GM19240 (cell line): ENCODE results near the gene MKI67.

ENCODE experiments used
- DNase-seq: peaks from one replicate; pipeline ENCODE4 v3.0.0; 2011; ENCODE audit warnings: low spot score; ENCODE audit not compliant: insufficient read length

MKI67 gene

GRCh38 chr10:128084364-128084763 lies 41.9 kb downstream of the MKI67 start:
- DNase-seq, result no peak

DNA sequence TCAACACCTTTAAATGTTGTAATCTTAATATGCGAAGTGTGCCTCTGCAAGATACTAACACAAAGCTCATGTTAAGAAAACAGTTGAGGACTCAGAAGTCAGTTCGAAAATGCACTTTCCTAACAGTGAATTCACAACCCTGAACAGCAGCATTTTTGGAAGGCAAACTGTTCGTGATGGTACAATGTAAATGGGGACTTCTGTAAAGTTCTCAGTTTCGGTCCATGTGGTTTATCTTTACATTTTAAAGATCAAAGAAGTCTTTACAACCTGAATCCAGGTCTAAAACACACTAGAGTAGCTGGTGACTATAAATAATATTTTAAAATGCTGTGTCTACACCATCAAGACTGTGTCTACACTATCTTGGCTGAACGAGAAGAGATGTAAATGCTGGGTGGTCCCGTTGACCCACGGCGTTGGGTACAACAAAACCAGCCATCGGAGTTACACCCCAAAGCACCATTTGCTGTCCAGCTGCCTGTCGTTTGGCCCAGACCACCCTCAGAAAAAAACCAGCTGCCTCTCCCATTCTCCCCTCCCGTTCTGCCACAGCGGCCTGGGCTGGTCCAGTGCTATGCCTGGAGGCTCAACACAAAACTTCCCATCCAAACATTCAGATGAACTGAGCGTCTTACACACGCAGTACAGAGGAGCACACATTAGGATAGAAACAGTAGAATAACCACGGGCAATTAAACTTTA lies 42.9 kb downstream of the MKI67 start:
- DNase-seq, result no peak

- no peak for DNase-seq
These were observed 44.5 kb downstream of the MKI67 start for GRCh38 chr10:128081720-128082119.

DNA sequence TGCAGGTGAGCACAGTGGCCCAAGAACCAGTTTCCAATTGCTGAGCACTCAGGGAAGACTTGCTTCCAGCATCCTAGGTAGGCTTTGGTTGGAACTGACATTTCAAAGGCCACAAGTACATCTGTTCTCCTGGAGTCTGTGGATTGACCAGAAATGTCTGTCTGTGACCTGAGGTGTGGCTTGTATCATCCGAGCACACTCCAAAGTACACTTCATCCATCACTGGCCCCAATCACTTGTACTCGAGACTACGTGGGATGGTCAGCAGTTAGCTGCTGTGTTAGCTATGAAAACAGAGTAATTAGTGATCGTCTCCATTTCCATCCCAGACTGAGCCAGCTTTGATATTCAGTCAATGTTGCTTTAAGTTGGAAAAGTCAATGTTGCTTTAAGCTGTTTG lies 45.0 kb downstream of the MKI67 start:
- DNase-seq, result no peak

DNA sequence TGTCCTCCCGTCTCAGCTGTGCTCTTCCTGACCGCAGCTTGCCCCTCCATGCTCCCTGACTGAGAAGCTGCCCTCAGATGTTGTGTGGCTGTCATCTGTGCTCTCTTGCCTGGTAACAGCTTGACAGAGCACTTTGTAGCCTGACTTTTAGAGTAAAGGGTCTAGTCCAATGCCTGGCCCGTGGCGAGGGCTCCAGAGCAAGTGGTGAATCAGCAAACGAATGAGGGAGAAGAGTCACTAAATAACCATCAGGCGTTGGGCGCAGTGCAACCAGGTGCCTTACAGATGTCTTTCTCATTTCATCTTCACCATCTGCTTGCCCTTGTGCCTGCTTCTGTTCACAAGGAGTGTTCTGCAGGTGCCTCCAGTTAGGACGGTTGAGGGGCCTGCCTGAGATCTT lies 45.6 kb downstream of the MKI67 start:
- no peak for DNase-seq

DNA sequence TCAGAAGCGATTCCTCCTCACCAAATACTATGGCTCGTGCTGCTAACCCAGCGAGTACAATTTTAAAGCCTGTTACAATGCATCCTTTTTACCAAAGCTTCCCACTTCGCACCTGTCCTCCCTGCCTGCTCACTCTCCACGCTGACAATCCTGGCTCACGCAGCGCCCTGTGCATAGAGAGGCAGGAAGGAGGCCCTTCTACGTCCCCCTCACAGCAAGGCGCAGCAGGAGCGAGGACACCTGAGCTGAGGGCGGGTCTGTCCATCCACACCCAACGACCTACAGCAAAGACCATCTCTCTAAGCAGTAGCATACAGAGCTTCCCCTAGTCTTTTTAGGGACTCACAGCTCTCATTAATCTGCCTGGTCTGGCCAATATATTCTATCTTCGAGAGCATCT lies 46.0 kb downstream of the MKI67 start:
- no peak for DNase-seq

DNA sequence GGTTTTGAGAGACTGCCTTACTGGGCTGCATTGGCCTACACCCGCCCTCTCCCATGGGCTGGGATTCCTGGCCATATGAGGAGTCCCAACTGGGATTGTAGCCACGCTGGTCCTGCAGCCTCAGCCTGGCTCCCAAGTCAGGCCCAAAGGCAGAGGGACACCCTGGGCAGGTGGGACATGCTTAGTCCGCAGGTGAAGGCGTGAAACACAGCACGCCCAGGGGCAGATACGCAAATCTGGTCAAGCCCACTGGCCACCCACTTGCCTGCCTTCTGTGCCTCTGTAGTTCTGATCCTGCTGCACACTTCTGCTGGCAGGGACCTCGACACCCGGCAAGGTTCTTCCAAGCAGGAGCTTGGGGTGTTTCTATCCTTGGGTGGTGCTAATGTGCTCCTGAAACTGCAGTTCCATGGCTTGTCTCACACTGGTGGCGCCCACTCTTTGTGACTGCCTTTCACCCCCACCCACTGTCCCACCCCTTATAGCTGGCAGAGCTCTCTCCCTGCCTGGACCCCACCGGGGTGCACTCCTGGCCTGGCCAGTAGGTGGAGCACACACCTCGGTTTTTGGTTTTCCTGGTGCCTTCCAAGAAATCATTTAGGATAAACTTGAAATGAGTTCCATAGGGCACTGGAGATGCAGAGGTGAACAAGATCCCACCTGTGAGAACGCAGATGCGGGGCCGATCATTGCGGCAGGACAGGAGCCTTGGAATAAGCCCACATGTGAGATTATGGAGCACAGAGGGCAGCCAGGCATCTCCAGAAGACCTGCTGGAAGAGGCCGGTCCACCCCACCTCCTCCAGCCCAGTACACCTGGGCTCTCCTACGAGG lies 47.9 kb downstream of the MKI67 start:
- peak; percentile 29 for DNase-seq

DNA sequence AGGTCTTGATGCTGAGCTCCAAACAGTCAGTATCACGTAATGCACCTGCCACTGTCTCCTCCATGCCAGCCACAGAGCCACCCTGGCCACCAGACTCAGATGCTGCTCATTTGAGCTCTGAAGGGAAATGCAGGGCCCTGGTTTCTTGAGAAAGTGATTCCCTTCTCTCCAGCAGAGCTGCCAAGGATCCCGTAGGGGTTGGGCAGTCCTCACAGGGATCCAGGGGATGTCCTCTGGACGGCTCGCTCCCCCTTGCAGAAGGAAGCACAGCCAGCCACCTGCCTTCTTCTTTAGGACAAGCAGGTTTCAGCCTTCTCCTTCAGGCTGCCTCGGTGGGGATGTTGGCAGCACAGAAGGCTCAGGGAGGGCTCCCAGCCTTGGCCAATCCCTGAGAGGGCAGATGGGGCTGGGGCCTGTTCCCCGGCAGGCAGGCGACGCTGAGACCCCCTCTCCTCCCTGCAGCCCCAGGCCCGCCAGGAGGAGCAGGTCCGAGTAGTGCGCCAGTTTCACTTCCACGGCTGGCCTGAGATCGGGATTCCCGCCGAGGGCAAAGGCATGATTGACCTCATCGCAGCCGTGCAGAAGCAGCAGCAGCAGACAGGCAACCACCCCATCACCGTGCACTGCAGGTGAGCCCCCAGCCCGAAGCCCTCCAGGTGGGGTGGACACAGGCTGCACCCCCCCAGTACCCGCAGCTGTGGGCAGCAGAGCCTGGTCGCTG lies 48.9 kb downstream of the MKI67 start:
- no peak for DNase-seq

DNA sequence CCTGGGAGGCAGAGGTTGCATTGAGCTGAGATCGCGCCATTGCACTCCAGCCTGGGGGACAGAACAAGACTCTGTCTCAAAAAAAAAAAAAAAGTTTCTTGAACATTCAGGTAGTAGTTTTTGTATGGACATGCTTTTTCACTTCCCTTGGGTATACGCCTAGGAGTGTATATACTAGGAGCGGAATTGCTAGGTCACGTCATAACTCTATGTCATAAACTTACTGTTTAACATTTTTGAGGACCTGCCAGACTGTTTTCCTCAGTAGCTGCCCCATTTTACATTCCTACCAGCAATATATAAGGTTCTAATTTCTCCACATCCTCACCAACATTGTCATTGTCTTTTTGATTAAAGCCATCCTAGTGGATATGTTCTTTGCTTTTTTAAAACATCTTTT lies 51.6 kb downstream of the MKI67 start:
- DNase-seq, result no peak

DNA sequence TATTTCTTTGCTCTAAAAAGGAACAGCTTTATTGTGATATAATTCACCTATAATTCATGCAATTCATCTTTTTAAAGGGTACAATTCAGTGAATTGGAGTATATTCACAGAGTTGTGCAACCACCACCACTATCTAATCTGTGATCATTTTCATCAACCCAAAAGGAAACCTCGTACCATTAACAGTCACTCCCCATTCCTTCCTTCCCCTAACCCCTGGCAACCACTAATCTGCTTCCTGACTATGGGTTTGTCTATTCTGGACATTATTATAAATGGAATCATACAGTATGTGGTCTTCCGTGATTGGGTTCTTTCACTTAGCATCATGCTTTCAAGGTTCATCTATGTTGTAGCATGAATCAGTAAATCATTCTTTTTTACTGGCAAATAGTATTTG lies 52.3 kb downstream of the MKI67 start:
- DNase-seq, result no peak

DNA sequence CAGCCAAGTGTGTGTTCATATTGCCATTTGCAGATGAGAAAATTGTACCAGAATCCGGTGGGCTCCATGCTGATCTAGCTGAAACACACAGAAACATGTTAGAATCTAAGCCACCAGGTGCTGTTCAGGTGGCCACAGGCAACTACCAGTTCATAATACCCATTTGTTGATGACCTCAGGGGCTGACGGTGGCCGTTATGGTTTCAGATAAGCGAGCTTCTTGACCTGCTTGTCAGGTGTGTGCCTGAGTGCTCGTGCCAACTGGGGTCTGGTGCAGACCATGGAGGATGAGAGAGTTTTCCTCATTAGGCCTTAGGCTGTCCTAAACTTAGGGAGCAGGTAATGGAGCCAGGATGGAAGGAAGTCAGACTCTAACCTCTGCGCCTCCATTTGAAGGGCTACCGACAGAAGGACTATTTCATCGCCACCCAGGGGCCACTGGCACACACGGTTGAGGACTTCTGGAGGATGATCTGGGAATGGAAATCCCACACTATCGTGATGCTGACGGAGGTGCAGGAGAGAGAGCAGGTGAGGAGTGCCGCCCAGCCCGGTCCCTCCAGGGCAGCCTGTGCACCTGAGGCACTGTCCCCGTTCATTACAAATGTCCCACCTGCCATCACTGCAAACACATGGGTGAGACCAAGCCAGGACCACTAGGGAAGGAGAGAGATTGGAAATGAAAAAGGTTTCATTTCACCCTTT lies 53.1 kb downstream of the MKI67 start:
- no peak for DNase-seq

GRCh38 chr10:128072046-128072445 lies 54.2 kb downstream of the MKI67 start:
- DNase-seq, result no peak

GRCh38 chr10:128071417-128071782 lies 54.8 kb downstream of the MKI67 start:
- DNase-seq, result no peak

- no peak for DNase-seq
These were observed 55.4 kb downstream of the MKI67 start for GRCh38 chr10:128070721-128071416.

GRCh38 chr10:128070161-128070560 lies 56.1 kb downstream of the MKI67 start:
- DNase-seq, result no peak

GRCh38 chr10:128069351-128070051 lies 56.7 kb downstream of the MKI67 start:
- peak; percentile 41 for DNase-seq

DNA sequence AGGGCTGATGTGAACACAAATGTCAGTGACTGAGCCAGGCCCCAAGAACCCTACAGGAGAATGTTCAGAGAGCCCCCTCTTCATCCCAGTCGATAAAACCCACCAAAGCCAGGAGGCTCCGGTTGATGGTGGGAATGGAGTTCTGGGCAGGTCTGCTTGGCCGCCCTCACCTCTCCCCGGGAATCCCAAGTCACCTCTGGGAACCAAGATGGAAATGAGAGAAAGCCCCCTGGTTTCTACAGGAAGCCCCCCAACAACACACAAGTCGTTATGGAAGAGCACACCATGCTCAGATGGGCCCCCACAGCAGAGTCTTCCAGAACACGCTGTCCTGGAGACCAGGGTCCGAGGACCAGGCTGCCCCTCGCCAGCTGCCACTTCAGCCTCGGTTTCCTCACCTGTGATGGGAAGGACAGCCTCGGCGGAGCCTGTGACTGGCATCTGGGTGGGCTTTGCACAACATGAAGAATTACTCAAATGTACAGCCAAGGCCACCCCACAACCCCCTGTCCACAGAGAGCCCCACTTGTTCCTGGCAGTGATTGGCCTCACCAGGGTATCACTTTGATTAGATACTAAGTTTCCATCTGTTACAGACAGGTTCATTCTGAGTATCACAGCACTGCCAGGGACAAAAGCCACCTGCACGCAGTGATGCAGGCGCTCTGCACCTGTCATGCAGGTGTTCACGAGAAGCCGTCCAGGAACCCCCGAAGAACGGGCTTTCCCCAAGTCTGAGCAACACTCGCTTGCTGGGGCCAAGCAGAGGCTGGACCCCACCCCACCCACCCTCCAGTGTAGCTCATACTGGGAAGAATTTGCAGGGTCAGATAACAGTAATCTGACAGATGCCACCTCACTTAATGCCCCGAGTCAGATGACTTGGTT lies 57.6 kb downstream of the MKI67 start:
- no peak for DNase-seq

GRCh38 chr10:128067691-128068397 lies 58.4 kb downstream of the MKI67 start:
- no peak for DNase-seq

DNA sequence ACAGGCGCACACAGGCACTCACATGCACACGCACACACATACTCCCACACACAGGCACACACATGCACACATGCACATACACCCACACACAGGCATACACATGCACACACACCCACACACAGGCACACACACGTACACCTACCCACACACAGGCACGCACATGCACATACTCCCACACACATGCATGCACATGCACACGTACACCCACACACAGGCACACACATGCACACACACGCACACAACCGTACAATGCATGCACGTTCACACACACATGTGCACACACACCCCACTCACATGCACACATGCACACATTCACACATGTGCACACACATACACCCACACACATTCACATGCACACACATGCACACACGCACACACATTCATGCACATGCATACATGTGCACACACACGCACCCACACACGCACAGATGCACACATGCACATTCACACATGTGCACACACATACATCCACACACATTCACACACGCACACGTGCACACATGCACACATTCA lies 59.3 kb downstream of the MKI67 start:
- DNase-seq, result no peak
